Prostate gland (tissue), 2 donors: ENCODE data around the gene ARHGAP26. TPM values are rescaled to one million over a fixed set of nuclear protein-coding genes. Genes with fewer than 3 reads are reported as not detected.

ENCODE experiments used
- DNase-seq: peaks from one replicate; pipeline ENCODE4 v3.0.0-alpha.2; 2019; ENCODE audit warnings: low spot score
- H3K27ac ChIP-seq, 2 donors: fragments of 200-600 bp; sonication (generic); 2 replicates each; pipeline ENCODE4 v1.5.1; 2017 to 2019
- H3K27me3 ChIP-seq: fragments of 200-600 bp; sonication (generic); replicated peaks from 2 replicates; pipeline ENCODE4 v1.5.1; 2019; ENCODE audit not compliant: insufficient read depth
- H3K36me3 ChIP-seq, 2 donors: fragments of 200-600 bp; sonication (generic); 1 replicate in 1 of 2; 2 replicates in 1 of 2; pipeline versions ENCODE4 v1.5.1 to v1.8.1; 2017 to 2019
- H3K4me1 ChIP-seq: fragments of 200-600 bp; sonication (generic); replicated peaks from 2 replicates; pipeline ENCODE4 v1.5.1; 2019
- H3K4me3 ChIP-seq, 2 donors: fragments of 200-600 bp; sonication (generic); 2 replicates each; pipeline ENCODE4 v1.5.1; 2017 to 2019
- H3K9me3 ChIP-seq: fragments of 200-600 bp; sonication (generic); 2 replicates; pipeline ENCODE4 v1.5.1; 2017
- CTCF ChIP-seq, 4 experiments: fragments of 200-600 bp in 2 of 4; fragments of 450-650 bp in 2 of 4; sonication (generic) in 2 of 4; IDR thresholded peaks; 1 replicate in 3 of 4; 2 replicates in 1 of 4; pipeline ENCODE4 v1.5.1; 2016 to 2019; ENCODE audit warnings: antibody characterized with exemption in 4 of 4, mild to moderate bottlenecking in 2 of 4, moderate library complexity in 2 of 4
- POLR2A ChIP-seq: fragments of 450-650 bp; IDR thresholded peaks from one replicate; pipeline ENCODE4 v1.6.1; 2016; ENCODE audit warnings: antibody characterized with exemption, mild to moderate bottlenecking
- POLR2AphosphoS5 ChIP-seq: sonication (generic); formaldehyde crosslinking; IDR thresholded peaks from one replicate; pipeline ENCODE4 v1.6.1; 2017; ENCODE audit warnings: antibody characterized with exemption
- WGBS: methylation state at CpG from one replicate; pipeline ENCODE4 v1.1.5; 2018; 5-methylcytosine and 5-hydroxymethylcytosine counted together
- intact Hi-C: fragments of 100-400 bp; cut with DNase I; formaldehyde crosslinking; loops from one replicate; pipeline ENCODE4 v1.14.2; 2022
- total RNA-seq, 2 donors: library from RNA; depleted of rRNA; stranded (reverse); fragments of >200 nt; gene quantifications; one replicate each; pipeline ENCODE4 v1.1.0, GENCODE V29; 2016

Gene ARHGAP26
- total RNA-seq, 2 donors from 2014 or later = 11.7 to 39.8 TPM

- Histone ChIP-seq H3K36me3 (no peaks in the 10 kb centered on the region), H3K9me3 (no peaks in the 10 kb centered on the region), H3K27me3 (no peaks in the 10 kb centered on the region), H3K4me3 (no peak overlapping the region), H3K27ac (no peak overlapping the region), H3K4me1 (no peaks in the 10 kb centered on the region)
- TF ChIP-seq POLR2AphosphoS5 = no peak
- TF ChIP-seq CTCF (IDR thresholded peaks at IDR 0.05) = no peak
- TF ChIP-seq POLR2A = no peak
- no peak for DNase-seq
- WGBS = 87% methylated on average over 2 of the region's 2 CpGs
- intact Hi-C loops = no loop called here
Measured at GRCh38 chr5:142894315-142894714, 124.1 kb downstream of the ARHGAP26 start.

GRCh38 chr5:142894749-142895148 lies 124.6 kb downstream of the ARHGAP26 start:
- DNase-seq = no peak
- no peaks in the 10 kb centered on the region for H3K4me1 ChIP-seq
- H3K27me3 ChIP-seq = no peaks in the 10 kb centered on the region
- no peaks in the 10 kb centered on the region for H3K9me3 ChIP-seq
- intact Hi-C loops = no loop called here
- TF ChIP-seq POLR2A (no peak), CTCF (IDR thresholded peaks at IDR 0.05) (no peak), POLR2AphosphoS5 (no peak)
- no peak overlapping the region for H3K4me3 ChIP-seq
- no peak overlapping the region for H3K27ac ChIP-seq
- WGBS = 93% methylated on average over 1 of the region's 1 CpG
- no peaks in the 10 kb centered on the region for H3K36me3 ChIP-seq

- Histone ChIP-seq H3K4me3 (no peak overlapping the region), H3K4me1 (no peaks in the 10 kb centered on the region), H3K27me3 (no peaks in the 10 kb centered on the region), H3K27ac (no peak overlapping the region), H3K9me3 (no peaks in the 10 kb centered on the region), H3K36me3 (no peaks in the 10 kb centered on the region)
- 56% methylated on average over 2 of the region's 2 CpGs for WGBS
- no peak for DNase-seq
- TF ChIP-seq CTCF (IDR thresholded peaks at IDR 0.05) (no peak), POLR2AphosphoS5 (no peak), POLR2A (no peak)
- intact Hi-C loops = no loop called here
Measured at GRCh38 chr5:142896325-142897007, 126.3 kb downstream of the ARHGAP26 start.

GRCh38 chr5:142897328-142897727 lies 127.2 kb downstream of the ARHGAP26 start:
- WGBS = 92% methylated on average over 4 of the region's 4 CpGs
- DNase-seq = no peak
- intact Hi-C loops = no loop called here
- Histone ChIP-seq H3K27ac (no peak overlapping the region), H3K9me3 (no peaks in the 10 kb centered on the region), H3K4me3 (no peak overlapping the region), H3K4me1 (no peaks in the 10 kb centered on the region), H3K27me3 (no peaks in the 10 kb centered on the region), H3K36me3 (no peaks in the 10 kb centered on the region)
- TF ChIP-seq POLR2AphosphoS5 (no peak), POLR2A (no peak), CTCF (IDR thresholded peaks at IDR 0.05) (no peak)

- H3K9me3 ChIP-seq = no peaks in the 10 kb centered on the region
- no peaks in the 10 kb centered on the region for H3K27me3 ChIP-seq
- no peak for TF ChIP-seq CTCF (IDR thresholded peaks at IDR 0.05)
- TF ChIP-seq POLR2AphosphoS5 = no peak
- no peak for TF ChIP-seq POLR2A
- no peak for DNase-seq
- no peaks in the 10 kb centered on the region for H3K36me3 ChIP-seq
- no peak overlapping the region for H3K4me3 ChIP-seq
- intact Hi-C loops = no loop called here
- no peaks in the 10 kb centered on the region for H3K4me1 ChIP-seq
- no peak overlapping the region for H3K27ac ChIP-seq
- WGBS = 44% methylated on average over 5 of the region's 5 CpGs
Measured at GRCh38 chr5:142900927-142901326, 130.8 kb downstream of the ARHGAP26 start.
